GM13977 (cell line): ENCODE measurements around the gene SLC43A1.
A peak's percentile ranks its signal among the peaks of the same experiment; 100 is the strongest.

ENCODE experiments used
- DNase-seq: peaks from one replicate; pipeline ENCODE4 v3.0.0; 2012; ENCODE audit warnings: low spot score
- in situ Hi-C: fragments of 300-500 bp; cut with MboI; formaldehyde crosslinking; loops from one replicate; pipeline ENCODE4 v1.12.0; 2022; ENCODE audit warnings: low sequenced_read_pairs, low pct_unique_long_range_greater_than_20kb, mixed read lengths, inconsistent platforms; ENCODE audit not compliant: unreplicated experiment
- TF ChIP-seq, protein P1 (sequence below): IDR thresholded peaks from 2 replicates; pipeline ENCODE4 v1.5.1; 2012; ENCODE audit warnings: mild to moderate bottlenecking, control low read depth; ENCODE audit not compliant: insufficient read depth; ENCODE audit errors: extremely low read depth, missing control alignments

Gene SLC43A1

DNA sequence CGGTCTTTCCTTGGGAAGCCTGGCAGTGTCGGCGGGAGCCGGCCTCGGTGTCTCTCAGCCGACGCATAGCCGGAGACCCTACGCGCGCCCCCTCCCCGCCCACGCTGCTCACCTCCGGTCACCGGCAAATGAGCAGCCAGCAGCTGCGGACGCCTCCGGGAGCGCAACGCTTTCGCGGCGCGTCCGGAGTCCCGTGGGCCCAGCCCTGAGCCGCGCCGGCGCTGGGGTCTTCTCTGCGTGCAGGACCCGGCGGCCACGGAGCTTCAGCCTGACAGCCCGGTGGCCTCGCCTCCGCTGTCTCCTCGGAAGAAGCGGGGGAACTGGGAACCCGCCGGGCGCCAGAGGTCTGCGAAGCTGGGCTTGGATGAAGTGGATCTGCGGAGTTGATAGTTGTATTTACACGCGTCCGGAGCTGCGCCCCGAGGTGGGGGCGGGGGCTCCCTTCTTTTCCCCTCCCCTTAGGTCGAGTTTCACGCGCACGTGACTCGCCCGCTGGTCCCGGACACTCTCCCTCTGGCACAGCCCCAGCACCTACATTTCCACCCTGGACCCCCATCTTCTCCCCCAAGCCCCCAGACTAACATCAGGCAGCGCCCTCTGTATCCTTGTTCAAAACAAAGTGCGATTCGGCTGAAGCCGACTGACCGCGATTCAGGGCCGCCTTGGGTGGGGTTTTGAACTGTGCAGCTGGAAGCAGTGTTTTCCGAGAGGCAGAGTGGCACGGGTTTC lies at the start of gene SLC43A1:
Gene SLC43A1 (minus strand): TSS at position 371 of the 729 bp plus-strand sequence. CDS start 1,591 bp downstream, outside the sequence.
- TF ChIP-seq, protein P1, sequence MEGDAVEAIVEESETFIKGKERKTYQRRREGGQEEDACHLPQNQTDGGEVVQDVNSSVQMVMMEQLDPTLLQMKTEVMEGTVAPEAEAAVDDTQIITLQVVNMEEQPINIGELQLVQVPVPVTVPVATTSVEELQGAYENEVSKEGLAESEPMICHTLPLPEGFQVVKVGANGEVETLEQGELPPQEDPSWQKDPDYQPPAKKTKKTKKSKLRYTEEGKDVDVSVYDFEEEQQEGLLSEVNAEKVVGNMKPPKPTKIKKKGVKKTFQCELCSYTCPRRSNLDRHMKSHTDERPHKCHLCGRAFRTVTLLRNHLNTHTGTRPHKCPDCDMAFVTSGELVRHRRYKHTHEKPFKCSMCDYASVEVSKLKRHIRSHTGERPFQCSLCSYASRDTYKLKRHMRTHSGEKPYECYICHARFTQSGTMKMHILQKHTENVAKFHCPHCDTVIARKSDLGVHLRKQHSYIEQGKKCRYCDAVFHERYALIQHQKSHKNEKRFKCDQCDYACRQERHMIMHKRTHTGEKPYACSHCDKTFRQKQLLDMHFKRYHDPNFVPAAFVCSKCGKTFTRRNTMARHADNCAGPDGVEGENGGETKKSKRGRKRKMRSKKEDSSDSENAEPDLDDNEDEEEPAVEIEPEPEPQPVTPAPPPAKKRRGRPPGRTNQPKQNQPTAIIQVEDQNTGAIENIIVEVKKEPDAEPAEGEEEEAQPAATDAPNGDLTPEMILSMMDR, result no peak
- peak; percentile 70 for DNase-seq
- in situ Hi-C loops, result loop anchor here (25.0 kb wide), 1 partner anchor 153 kb away; no protein-coding TSS in a partner anchor

DNA sequence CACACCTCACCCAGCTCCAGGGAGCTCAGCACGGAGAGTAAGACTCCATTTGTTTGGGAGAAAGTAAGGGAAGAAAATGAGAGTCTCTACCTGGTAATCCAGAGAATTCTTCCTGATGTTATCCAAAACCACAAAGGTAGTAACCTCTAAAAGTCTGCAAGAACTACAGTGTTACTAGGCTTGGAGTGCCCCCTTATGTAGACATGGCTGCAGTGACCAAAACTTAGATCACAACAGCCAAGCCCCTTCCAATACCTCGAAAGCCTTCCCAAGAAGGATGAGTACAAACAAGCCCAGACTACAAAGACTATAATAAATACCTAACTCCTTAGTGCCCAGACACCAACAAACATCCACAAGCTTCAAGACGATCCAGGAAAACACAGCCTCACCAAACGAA lies 47.1 kb upstream of the SLC43A1 start:
- TF ChIP-seq, protein P1, result no peak
- no peak for DNase-seq
- in situ Hi-C loops, result loop anchor here (25.0 kb wide), 1 partner anchor 250 kb away; no protein-coding TSS in a partner anchor

DNA sequence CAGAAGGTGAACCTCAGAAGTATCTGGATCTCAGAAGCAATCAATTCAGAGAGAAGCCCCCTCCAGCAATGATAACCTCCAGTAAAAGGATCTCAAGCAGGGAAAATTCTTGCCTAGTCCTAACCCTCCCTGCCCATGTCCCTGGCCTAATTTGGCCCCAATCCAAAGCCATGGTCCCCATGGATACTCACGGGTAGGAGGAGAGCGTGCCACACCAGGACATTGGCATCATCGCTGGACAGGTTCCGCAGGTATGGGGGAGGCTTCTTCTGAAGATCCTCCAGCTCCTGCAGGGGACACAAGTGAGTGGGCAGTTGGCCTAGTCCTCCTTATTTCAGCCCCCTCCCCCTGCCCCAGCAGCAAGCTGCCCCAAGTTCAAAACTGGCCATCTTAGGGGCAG lies 44.6 kb upstream of the SLC43A1 start:
- DNase-seq, result no peak
- TF ChIP-seq, protein P1, result no peak
- in situ Hi-C loops, result loop anchor here (25.0 kb wide), 1 partner anchor 252 kb away; no protein-coding TSS in a partner anchor

DNA sequence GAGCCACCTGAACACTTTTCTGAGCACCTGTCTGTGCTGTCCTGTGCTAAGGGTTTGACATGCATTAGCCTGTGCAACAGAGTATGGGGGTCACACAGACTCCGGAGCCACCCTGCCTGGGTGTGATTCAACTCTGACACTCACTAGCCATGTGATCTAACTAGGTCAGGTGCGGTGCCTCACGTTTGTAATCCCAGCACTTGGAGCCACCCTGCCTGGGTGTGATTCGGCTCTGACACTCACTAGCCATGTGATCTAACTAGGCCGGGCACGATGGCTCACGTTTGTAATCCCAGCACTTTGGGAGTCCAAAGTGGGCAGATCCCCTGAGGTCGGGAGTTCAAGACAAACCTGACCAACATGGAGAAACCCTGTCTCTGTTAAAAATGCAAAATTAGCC lies 40.5 kb upstream of the SLC43A1 start:
- DNase-seq, result no peak

DNA sequence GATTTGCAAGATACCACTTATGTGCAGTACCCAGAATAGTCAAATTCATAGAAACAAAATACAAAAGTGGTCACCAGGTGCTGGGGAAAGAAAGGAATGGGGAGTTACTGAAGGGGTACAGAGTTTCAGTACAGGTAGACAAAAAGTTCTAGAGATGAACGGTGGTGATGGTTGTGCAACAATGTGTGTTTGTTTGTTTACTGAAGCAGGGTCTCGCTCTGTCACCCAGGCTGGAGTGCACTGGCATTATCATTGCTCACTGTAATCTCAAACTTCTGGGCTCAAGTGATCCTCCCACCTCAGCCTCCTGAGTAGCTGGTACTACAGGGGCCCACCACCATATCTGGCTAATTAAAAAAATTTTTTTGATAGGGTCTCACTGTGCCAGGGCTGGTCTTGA lies 39.9 kb upstream of the SLC43A1 start:
- in situ Hi-C loops, result loop anchor here (25.0 kb wide), 1 partner anchor 257 kb away; no protein-coding TSS in a partner anchor
- TF ChIP-seq, protein P1, result no peak
- DNase-seq, result no peak

More for the DNA sequence above, 40.5 kb upstream of the SLC43A1 start:
- in situ Hi-C loops, result loop anchor here (25.0 kb wide), 1 partner anchor 256 kb away; no protein-coding TSS in a partner anchor
- TF ChIP-seq, protein P1, result no peak

DNA sequence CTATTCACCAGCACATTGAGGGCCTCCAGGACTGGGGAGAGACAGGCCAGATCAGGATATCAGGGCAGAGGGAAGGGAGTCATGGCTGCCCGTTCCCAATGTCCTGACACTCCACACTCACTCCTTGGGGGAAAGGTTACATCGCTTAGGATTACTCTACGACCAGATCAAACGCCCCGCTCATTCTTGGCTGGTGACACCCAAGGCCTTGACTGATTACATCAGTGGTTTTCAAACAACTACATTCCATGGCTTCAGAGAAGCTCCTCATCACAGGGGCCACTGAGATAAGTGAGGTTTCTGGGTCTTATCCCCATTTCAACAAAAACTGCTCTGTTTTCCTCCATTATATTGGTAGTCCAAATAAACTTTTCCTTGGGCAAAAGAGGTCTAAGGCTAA lies 37.0 kb upstream of the SLC43A1 start:
- TF ChIP-seq, protein P1, result no peak
- in situ Hi-C loops, result loop anchor here (25.0 kb wide), 1 partner anchor 260 kb away; no protein-coding TSS in a partner anchor
- no peak for DNase-seq
